Middle frontal gyrus (tissue), 1 donor: Measurements from ENCODE around the gene CNNM3.

Source experiments
- DNase-seq: peaks from one replicate; pipeline ENCODE4 v3.0.0-alpha.2; 2015; ENCODE audit warnings: low spot score; ENCODE audit errors: extremely low spot score

CNNM3 gene

GRCh38 chr2:96877042-96877451, 61.0 kb downstream of the CNNM3 start:
- no peak for DNase-seq

GRCh38 chr2:96877631-96878092, 61.6 kb downstream of the CNNM3 start:
- no peak for DNase-seq

- no peak for DNase-seq
These were observed 62.1 kb downstream of the CNNM3 start for GRCh38 chr2:96878171-96878570.

- DNase-seq: no peak
These were observed 62.9 kb downstream of the CNNM3 start for GRCh38 chr2:96878796-96879544.

GRCh38 chr2:96879545-96880040, 63.5 kb downstream of the CNNM3 start:
- no peak for DNase-seq

GRCh38 chr2:96880891-96881273, 64.8 kb downstream of the CNNM3 start:
- no peak for DNase-seq

GRCh38 chr2:96881349-96882195, 65.5 kb downstream of the CNNM3 start:
- no peak for DNase-seq

GRCh38 chr2:96882230-96882629, 66.2 kb downstream of the CNNM3 start:
- no peak for DNase-seq

GRCh38 chr2:96882906-96883305, 66.8 kb downstream of the CNNM3 start:
- DNase-seq: no peak

- DNase-seq: no peak
These were observed 67.2 kb downstream of the CNNM3 start for GRCh38 chr2:96883306-96883705.
